Esophagus mucosa (tissue), 1 donor: ENCODE measurements around the gene ATG13. TPM values are rescaled to one million over a fixed set of nuclear protein-coding genes. Genes with fewer than 3 reads are reported as not detected.

Experiments used
- ATAC-seq: fragments of 200-7000 bp; cut with Tn5 transposase; one replicate; pipeline ENCODE4 v1.9.1; 2020
- total RNA-seq: library from RNA; stranded (reverse); gene quantifications from one replicate; pipeline ENCODE4 v1.2.4, GENCODE V29; 2023
- donor health status: DM: yes; HTN: yes; CAD: no.

ATG13 gene
- total RNA-seq, 1 donor from 2014 or later, result 37.3 TPM

DNA sequence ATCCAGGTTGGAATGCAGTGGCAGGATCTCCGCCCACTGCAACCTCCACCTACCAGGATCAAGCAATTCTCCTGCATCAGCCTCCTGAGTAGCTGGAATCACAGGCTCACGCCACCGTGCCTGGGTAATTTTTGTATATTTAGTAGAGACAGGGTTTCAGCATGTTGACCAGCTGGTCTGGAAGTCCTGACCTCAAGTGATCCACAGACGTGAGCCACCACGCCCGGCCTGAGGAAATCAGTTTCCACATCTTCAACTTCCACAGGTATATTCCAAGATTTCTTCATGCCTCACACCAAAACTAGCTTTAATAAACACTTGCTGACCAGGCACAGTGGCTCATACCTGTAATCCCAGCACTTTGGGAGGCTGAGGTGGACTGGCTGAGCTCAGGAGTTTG is 8.0 kb upstream of the ATG13 start:
- ATAC-seq, result no peak

GRCh38 chr11:46611526-46612304 is 5.6 kb upstream of the ATG13 start:
- no peak for ATAC-seq

GRCh38 chr11:46612326-46612725 is 5.0 kb upstream of the ATG13 start:
- no peak for ATAC-seq

DNA sequence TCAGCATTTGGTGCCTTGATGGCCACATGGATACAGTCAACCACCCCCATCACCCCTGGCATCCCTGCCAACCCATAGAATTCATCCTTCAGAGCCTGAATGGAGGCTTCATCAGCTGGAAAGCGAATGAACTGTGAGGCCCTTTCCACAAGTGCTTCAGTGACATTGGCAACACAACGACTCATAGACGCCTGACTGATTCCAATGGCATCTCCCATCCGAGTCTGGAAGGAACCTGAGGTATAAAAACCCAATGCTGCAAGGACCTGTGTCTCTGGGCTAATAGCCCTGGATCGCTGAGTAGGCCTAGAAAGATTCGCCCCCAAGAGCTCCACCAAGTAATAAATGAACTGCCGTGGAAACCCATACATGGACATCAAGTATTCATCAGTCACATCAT is 1.6 kb upstream of the ATG13 start:
- ATAC-seq, result no peak

DNA sequence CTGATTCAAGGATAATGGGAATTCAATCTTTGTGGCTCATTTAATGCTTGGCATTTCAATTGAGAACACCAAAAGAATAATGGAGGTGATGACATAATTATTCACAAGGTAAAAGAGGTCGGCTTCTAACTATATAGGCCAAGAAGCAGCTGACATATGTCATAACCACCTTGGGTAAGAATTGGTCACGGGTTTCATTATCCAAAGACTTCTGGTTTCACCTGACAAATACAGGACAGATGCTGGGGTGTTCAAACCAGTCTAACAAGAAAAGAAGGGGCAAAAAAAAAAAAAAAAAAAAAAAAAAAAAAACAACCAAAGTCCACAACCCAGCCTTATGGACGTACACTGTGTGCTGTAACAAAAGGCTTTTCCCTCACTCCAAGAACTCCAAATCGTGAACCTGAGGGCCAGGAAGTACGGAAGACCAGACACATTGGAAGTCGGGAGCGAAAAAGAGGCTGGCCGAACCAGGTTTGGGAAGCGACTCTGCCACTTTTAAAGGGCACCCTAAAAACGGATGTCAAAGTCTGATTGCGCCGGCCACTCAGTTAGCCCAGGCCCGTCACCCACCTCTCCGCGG is 711 bp upstream of the ATG13 start:
- peak; percentile 83 for ATAC-seq

- ATAC-seq, result no peak
These were observed 590 bp downstream of the ATG13 start for GRCh38 chr11:46617972-46618314.

DNA sequence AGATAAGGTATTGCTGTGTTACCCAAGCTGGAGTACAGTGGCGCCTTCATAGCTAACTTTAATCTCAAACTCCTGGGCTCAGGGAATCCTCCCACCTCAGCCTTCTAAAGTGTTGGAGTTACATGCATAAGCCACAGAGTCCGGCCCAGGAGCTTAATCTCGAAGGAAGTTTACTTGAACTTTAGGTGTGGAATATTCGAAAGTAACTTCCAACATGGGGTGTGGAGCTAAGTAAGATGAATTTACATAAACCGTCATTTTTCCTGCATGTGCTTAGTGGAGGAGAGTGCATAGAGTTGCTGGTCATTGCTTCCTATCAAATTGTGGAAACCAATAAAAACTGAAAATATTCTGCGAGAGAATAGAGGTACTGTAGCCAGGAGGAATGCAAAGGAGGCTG is 1.5 kb downstream of the ATG13 start:
- ATAC-seq, result no peak

- peak; percentile 35 for ATAC-seq
These were observed 8.1 kb downstream of the ATG13 start for GRCh38 chr11:46625406-46625805.

DNA sequence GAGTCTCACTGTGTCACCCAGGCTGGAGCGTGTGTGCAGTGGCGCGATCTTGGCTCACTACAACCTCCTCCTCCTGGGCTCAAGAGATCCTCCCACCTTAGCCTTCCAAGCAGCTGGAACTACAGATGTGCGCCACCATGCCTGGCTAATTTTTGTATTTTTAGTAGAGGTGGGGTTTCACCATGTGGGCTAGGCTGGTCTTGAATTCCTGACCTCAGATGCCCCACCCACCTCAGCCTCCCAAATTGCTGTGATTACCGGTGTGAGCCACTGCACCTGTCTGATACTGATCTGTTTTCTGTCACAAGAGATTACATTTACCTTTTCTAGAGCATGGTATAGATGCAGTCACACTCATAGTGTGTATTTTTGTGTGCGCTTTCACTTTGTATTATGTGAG is 11.6 kb downstream of the ATG13 start:
- no peak for ATAC-seq

DNA sequence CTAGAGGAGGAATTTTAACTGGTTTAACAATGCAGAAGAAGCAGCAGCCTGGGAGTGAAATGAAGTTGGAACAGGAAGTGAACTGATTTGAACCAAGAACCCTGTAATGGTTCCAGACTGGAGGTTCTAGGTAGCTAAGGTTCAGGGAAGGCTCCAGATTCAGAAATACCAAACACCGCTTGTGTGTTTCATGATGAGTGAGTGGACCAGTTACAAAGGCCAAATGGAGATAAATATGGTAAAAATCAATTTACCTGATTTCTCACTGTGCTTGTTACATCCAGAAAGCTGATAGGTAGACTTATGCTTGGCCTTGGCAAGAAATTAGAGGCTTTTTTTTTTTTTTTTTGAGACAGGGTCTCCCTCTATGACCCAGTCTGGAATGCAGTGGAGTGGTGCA is 12.9 kb downstream of the ATG13 start:
- ATAC-seq, result no peak

- ATAC-seq, result no peak
These were observed 14.3 kb downstream of the ATG13 start for GRCh38 chr11:46631676-46632075.

GRCh38 chr11:46632502-46632901 is 15.1 kb downstream of the ATG13 start:
- no peak for ATAC-seq

DNA sequence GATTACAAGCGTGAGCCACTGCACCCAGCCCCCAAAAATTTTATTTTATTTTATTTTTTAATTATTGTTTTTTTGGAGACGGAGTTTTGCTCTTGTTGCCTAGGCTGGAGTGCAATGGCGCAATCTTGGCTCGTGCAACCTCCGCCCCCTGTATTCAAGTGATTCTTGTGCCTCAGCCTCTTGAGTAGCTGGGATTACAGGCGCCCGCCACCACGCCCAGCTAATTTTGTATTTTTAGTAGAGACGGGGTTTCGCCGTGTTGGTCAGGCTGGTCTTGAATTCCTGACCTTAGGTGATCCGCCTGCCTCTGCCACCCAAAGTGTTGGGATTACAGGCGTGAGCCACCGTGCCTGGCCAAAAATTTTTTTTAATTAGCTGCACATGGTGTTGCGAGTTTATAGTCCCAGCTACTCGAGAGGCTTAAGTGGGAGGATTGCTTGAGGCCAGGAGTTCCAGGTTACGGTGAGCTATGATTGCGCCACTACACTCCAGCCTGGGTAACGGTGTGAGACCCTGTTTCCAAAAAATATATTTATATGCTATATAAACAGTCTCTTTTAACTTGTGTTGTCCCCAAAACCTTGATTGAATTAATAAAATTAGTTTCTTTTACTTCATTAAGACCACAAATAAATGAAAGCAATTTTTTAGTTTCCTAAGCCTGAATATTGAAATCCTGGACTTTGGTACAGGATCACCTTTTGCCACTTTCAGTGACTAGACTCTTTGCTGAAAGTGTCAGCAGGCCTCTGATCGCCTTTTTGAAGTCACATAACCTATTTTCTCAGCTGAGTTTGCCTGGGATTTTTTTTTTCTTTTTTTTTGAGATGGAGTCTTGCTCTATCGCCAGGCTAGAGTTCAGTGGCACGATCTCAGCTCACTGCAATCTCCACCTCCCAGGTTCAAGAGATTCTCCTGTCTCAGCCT is 16.2 kb downstream of the ATG13 start:
- ATAC-seq, result no peak

DNA sequence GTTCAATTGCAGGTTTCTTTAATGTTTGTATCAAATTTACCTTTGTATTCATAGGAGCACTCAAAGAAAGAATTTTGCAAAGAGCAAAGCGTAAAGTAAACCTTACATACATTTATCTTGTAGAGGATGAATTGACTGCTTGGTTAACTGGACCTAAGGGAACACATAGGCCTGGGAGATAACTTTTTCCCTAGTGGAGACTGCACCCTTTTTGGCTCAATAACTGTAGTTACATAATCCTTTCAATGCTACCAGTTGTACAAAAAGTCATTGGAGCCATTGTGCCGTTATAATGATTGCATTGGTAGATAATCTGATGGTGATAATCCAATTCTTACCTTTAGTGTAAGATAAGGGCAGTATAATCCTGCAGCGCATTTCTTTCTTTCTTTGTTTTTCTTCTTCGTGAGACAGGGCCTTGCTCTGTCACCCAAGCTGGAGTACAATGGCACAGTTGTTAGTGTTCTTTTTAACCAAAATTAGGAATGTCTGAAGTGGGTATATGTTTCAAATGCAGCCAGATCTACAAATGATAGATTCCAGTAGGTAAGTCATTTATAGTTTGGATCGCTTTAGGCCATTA is 18.3 kb downstream of the ATG13 start:
- no peak for ATAC-seq

GRCh38 chr11:46637546-46637945 is 20.2 kb downstream of the ATG13 start:
- ATAC-seq, result no peak

DNA sequence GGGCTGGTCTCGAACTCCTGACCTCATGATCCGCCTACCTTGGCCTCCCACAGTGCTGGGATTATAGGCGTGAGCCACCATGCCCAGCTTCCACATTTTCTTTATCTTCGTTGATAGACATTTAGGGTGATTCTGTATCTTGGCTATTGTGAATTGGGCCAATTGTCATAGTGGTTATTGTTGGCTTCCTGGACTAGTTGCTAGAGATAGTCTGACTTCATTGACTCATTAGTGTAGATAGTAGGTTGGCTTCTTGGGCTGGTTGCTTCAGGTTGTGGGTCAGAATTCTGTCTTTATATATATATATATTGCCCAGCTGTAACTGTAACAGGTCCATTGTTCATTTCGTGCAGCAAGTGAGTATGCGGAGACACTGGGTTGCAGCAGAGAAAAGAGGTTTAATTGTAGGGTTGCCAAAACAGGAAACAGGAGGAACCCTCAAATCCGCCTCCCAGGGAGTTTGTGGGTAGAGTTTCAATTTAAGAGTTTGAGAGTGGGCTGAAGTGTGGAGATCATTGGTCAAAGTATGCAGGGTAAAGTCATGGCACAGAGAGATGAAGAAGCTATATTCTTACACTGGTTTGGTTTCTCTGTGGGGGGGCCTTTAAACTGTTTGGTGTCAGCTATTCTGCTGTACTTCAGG is 22.0 kb downstream of the ATG13 start:
- no peak for ATAC-seq

- ATAC-seq, result no peak
These were observed 22.9 kb downstream of the ATG13 start for GRCh38 chr11:46640036-46640788.

DNA sequence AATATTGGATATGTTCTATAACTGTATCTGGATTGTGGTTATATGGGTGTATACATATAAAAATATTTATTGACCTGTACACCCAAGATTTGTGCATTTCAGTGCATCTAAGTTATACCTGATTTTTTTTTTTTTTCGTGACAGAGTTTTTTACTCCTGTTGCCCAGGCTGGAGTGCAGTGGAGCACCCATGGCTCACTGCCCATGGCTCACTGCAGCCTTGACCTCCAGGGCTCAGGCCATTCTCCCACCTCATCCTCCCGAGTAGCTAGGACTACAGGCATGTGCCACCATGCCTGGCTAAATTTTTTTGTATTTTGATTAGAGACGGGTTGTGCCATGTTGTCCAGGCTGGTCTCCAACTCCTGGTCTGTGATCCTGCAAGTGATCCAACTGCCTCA is 24.3 kb downstream of the ATG13 start:
- ATAC-seq, result no peak

DNA sequence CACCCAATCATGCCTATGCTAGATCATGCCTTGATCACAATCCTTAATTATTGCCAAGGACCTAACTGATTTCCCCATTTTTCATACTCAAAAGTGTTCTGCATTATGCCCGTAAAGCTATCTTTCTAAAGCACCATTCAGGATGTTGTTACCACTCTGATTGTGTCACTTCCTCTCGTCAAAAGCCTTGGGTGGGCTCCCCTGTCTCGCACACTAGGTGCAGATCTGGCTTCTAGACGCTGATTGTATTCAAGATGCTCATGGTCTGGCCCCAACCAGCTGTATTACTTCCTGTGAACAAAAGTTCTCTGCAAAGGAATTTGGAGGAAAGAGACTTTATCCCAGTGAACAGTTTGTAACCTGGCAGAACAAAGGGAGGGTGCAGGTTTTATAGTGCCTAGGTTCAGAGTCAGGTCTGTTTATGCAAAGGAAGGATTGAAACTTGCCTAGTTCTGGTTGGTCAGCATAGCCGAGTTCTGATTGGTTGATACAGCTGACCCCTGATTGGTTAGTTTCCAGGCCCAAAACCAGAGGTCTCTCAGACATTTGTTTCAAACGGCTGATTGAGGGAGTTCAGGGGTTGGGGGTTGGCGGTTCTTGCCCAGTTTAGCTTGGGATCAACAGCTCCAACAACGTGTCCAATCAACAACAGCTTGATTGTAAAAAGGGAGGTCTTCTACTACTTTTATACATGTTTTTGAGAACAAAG is 25.4 kb downstream of the ATG13 start:
- ATAC-seq, result no peak

DNA sequence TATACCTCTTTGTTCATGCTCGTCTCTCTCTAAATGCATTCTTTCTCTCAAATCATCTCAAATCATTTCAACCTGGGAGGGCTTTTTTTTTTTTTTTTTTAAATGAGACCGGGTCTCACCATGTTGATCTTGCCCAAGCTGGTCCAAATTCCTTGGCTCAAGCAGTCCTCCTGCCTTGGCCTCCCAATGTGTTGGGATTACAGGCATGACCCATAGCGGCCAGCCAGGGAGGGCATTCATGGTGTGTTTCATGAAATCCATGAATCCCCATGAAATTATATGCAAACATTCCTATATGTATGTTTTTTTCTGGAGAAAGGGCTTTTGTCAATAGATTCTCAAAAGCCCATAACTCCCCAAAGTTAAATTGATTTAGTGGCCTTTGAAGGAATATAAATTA is 26.2 kb downstream of the ATG13 start:
- no peak for ATAC-seq

DNA sequence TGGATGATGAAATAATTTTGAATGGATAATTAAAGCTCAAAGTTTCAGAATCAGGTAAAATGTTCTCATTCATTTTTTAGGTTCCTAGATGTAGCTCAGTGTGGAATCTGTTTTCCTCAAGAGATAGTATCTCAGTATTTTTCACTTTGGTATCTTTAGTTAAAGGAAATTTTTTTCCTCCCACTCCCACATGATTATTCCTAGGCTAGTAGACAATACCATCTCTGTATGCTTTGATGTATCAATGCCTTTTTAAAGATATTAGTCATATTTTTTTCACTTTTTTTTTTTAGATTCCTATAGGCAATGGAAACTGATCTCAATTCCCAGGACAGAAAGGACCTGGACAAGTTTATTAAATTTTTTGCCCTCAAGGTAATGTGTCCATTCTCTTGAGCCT is 26.6 kb downstream of the ATG13 start:
- no peak for ATAC-seq
